ENCODE results near the gene MACROH2A2.
"Not testable (repeated sequence)": the region's sequence is repeated elsewhere in the genome, so short reads cannot be mapped to it uniquely, and the experiment has no call there.

Gene MACROH2A2

DNA sequence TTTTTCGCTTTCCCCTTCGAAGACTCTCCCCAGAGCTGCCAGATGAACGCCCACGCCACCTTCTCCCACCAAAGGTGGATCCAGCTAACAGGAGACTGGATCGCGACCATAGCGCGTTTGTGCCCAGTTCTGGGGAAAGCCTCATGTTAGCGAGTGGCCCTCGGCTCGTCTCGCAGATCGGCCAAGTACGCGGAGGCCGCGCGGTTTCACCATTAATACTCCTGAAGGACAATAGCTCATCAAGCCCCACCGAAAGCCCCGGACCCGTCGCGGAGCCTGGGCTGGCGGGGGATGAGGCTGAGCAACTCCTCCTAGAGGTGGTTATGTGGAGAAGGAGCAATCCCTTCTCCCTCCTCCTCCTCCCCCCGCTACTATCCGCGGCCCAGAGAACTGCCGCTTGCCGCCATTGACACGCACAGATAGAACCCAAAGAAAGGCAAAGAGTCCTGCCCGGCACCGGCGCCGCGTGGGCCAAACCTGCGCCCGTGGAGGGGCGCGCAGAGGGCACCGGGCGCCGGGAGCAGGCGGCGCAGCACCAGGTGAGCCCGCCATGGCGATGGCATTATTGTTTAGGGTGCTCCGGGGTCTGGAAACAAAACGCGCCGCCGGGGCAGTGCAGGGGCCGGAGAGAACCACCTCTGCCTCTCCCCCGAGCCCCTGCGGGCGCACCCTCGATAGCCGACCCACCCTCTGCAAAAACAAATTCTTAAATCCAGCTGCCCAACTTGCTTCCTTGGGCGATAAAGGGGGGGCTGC lies at the start of gene MACROH2A2:
TSS of gene MACROH2A2 (plus strand) at position 385 of the 756 bp plus-strand sequence. CDS start 22,813 bp downstream, outside the sequence.
- DNase-seq = peak in 1 of 2 donors; percentile 4

DNA sequence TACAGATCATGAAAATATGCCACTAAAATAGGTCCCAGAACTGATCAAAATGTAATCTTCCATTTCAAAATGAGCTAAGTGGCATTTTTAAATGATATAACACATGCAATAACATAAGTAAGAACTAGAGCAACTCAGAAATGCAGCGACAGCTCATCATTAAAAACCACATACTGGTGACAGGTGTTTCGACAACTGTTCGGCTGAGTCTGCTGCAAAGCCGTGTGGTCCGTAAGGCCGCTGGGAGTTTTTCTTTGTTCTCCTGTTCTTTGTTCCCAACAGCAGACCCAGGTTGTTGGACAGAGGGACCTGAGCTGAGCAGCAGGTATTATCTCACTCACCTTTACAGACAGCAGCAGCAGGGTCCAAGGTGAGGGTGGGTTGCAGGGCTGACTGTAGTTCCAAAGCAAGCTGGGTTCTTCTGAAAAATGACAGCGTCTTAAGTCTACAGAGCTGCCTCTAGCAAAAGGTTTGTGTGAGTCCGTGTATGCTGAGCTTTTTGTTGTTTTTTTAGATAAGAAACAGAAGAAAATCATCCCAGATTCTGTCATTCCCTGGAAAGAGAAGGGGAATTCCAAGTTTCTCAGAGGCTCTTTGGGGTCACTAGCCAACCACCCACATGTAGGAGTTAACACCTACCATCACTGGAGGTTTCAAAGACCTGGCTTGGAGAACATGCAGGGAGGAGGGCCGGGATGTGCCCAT lies 45.4 kb upstream of the MACROH2A2 start:
- DNase-seq = no peak

GRCh38 chr10:70031215-70031614 lies 21.4 kb upstream of the MACROH2A2 start:
- no peak for DNase-seq

- DNase-seq = no peak
These were observed 19.9 kb upstream of the MACROH2A2 start for GRCh38 chr10:70032667-70033289.

GRCh38 chr10:70034232-70034631 lies 18.4 kb upstream of the MACROH2A2 start:
- DNase-seq = no peak

DNA sequence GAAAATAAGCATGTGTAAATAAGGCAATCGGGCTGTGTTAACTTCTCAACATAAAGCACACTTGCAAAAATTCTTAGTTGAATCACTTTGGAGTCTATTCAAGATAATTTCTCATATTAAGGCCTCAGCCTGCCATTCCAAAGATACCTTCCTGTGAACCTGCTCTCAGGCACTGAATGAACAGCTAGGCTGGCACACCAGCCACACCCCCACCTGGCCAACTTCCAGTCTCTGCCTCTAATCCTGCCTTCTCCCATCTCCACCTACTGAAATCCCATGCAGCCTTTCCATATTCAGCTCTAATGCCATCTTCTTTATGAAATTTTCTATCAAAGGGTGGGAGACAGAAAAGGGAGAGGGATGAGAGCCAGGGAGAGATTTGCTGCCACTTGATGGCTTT lies 17.1 kb upstream of the MACROH2A2 start:
- DNase-seq = no peak

- DNase-seq = no peak
These were observed 13.7 kb upstream of the MACROH2A2 start for GRCh38 chr10:70038923-70039322.

DNA sequence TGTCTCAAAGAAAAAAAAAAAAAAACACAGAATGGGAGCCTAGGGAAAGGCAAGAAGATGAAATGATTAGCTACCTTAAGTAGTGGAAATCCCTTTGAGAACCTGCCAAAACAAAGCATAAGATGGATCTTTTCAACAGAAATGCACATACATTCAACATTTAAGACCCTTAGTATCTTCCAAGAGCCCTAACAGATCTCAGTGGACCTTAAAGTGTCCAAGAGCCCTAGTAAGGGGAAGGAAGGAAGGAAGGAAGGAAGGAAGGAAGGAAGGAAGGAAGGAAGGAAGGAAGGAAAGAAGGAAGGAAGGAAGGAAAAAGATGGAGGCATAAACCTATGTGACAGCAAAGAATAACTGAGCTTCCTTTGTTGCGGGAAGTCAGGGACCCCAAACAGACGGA lies 11.6 kb upstream of the MACROH2A2 start:
- DNase-seq = no peak

- DNase-seq = not testable (repeated sequence)
These were observed 10.9 kb upstream of the MACROH2A2 start for GRCh38 chr10:70041739-70042138.

DNA sequence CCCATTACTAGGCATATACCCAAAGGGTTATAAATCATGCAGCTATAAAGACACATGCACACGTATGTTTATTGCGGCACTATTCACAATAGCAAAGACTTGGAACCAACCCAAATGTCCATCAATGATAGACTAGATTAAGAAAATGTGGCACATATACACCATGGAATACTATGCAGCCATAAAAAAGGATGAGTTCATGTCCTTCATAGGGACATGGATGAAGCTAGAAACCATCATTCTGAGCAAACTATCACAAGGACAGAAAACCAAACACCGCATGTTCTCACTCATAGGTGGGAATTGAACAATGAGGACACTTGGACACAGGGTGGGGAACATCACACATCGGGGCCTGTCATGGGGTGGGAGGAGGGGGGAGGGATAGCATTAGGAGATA lies 5.6 kb upstream of the MACROH2A2 start:
- DNase-seq = not testable (repeated sequence)

GRCh38 chr10:70048030-70048723 lies 4.5 kb upstream of the MACROH2A2 start:
- no peak for DNase-seq

- no peak for DNase-seq
These were observed 798 bp upstream of the MACROH2A2 start for GRCh38 chr10:70051848-70052247.

GRCh38 chr10:70053218-70053840 lies 683 bp downstream of the MACROH2A2 start:
- no peak for DNase-seq

DNA sequence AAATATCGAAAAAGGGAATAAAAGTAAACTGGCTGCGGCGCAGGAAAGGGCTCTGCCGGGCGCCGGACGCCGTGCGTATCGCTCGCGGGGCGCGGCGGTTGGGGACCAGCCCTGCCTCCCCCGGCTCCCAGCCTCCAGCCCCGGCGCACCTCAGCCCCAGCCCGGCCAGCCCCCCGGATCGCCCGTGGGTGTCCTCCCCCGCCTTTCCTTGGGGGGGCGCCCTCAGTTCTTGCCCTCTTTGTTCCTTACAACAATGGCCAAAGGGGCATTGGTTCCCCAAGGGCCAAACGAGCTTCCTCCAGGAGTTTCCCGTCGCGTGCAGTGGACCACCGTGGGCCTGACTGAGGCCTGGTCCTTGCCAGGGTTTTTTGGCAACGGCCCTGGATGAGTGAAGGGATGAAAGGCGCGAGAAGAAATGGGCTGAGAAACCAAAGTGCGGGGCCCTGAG lies 1.2 kb downstream of the MACROH2A2 start:
- no peak for DNase-seq

- no peak for DNase-seq
These were observed 2.3 kb downstream of the MACROH2A2 start for GRCh38 chr10:70054902-70055301.

DNA sequence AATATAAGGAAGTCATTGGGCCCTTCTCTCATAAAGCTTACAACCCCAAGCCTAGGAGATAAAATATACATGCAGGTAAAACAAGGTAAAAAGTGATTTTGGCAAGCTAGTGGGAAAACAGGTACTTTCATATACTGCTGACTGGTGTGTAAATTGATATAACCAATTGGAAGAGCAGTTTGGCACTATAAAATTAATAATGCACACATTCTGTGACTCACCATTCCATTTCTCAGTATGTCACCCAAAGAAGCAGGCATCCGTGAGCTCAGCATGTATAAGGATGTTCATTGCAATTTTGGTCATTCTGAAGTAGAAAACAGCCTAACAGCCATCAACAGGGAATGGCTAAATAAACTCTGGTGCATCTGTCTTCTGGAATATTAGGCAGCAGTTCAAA lies 2.9 kb downstream of the MACROH2A2 start:
- DNase-seq = no peak

DNA sequence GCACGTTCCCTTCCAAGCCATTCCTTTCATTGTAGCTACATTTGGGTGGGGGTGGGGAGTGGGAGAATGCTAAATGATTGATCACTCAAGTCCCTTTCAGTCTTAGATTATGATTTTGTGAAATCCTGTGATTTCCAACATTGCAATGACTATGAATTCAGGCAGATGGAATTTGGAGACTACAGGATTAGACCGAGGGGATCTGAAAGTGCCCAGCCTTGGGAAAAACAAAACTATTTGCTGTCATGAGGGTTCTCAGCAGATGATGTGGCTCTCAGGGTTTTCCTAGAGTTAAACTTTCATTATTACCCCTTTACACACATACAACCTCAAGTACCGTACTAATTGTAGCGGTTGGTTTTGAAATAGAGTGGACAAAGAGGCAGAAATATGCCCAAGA lies 4.7 kb downstream of the MACROH2A2 start:
- no peak for DNase-seq

DNA sequence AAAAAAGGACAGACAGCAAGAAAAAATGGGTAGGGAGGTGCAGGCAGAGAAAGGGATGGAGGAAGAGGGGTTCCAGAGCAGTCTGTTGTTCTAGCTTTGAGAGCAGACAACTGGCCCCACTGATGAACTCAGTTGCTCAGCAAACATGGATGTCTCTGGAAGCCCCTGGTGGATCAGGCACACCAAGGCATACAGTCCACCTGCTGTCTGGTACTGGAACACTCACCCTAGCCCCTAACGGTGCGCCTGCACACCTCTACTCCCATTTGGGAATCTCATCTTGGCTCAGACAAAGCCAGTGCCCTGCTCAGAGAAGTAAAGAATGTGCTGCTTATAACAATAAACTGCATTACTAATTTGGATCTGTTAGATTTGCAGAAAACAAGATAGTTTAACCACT lies 7.7 kb downstream of the MACROH2A2 start:
- no peak for DNase-seq

DNA sequence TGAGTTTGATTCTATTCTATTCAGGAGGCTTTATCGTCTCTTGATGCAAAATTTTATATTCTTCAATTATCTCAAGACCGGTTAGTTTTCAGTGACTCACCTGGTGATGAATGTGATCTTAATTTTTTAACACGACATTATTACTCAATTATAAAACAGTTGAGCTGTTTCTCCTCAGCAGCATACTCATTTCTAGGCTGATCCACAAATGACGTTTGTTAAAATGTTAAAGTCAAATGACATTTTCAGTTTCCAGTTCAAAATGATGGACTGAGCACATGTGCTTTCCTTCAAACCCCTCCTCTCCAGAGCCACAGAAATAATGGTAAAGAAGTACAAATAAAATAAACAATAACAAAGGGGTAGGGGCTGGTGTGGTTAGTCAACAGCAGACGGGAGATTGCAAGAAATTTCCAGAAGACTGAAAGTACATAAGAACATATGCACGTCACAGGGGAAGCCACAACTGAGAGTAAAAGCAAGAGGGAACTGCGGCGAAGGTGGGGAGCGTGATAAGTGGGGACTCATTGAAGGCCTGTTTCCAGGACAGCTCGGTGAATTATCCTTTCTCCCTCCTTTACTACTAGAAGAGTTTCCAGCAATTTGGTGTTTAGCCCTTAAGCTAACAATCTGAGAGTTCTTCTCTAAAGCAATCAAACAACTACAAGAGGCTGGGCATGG lies 10.9 kb downstream of the MACROH2A2 start:
- DNase-seq = no peak

GRCh38 chr10:70064486-70064885 lies 11.8 kb downstream of the MACROH2A2 start:
- DNase-seq = no peak

GRCh38 chr10:70066190-70066589 lies 13.5 kb downstream of the MACROH2A2 start:
- DNase-seq = no peak

GRCh38 chr10:70067586-70067985 lies 14.9 kb downstream of the MACROH2A2 start:
- no peak for DNase-seq

Data from CD4-positive, alpha-beta T cell treated with Interferon alpha-2 for 1 hour (primary cell).